Fibroblast of lung (primary cell): ENCODE measurements around the gene TBRG4.

Experiments used
- CTCF ChIP-seq, 2 donors: IDR thresholded peaks in 1 of 2; conservative IDR thresholded peaks in 1 of 2; 1 replicate in 1 of 2; 2 replicates in 1 of 2; pipeline ENCODE4 v1.5.1; 2011 to 2012; ENCODE audit warnings: low read length in 2 of 2, control low read depth in 1 of 2, inconsistent platforms in 1 of 2, low read depth in 1 of 2, mild to moderate bottlenecking in 1 of 2
- EZH2 ChIP-seq: IDR thresholded peaks from 2 replicates; pipeline ENCODE4 v1.5.1; 2012; ENCODE audit warnings: low read length, control low read depth, mild to moderate bottlenecking; ENCODE audit errors: missing control alignments

DNA sequence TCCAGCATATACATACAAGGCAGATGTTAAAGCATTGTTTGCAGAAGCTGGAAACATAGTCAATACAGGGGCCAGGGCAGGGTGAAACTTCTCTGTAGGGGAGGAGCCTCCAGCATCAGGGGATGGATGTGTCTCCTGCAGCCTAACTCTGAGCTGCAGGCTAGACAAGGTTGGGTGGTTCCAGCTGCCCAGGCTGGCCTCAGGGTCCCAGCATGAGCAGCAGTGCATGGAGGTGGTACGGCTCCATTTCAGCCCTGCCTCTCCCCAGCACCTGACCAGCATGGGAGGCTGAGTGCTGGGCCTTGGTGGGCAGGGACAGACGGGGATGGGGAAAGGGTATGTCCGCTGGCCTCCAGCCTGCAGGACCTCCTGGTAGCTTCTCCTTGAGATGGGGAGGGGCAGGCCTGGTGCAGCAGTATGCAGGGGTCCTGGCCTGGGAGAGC, 7.4 kb upstream of the TBRG4 start:
- TF ChIP-seq CTCF (conservative IDR thresholded peaks at IDR 0.05 in 1 of 2, IDR thresholded peaks at IDR 0.05 in 1 of 2; ENCODE audit: low read depth in 1 of 2, low read length in 2 of 2) = no peak
- no peak for TF ChIP-seq EZH2
